Measurements from ENCODE around the gene CACNA1C.

- TF ChIP-seq CTCF (IDR thresholded peaks at IDR 0.05) (no peak), POLR2A (IDR thresholded peaks at IDR 0.05) (no peak), POLR2AphosphoS5 (IDR thresholded peaks at IDR 0.05) (no peak)
These were observed 657.9 kb downstream of the CACNA1C start for GRCh38 chr12:2710701-2711100.
